GM18951 (cell line): ENCODE data around the gene TLX2.

Experiments
- POLR2A ChIP-seq: IDR thresholded peaks from 4 replicates; pipeline ENCODE4 v1.6.1; 2011; ENCODE audit warnings: mild to moderate bottlenecking; ENCODE audit not compliant: insufficient read length, insufficient read depth; ENCODE audit errors: extremely low read depth
- in situ Hi-C: fragments of 300-500 bp; cut with MboI; formaldehyde crosslinking; loops from one replicate; pipeline ENCODE4 v1.12.0; 2022; ENCODE audit warnings: low sequenced_read_pairs, mixed read lengths, inconsistent platforms; ENCODE audit not compliant: unreplicated experiment

TLX2 gene

GRCh38 chr2:74512744-74513604, 1.3 kb upstream of the TLX2 start:
- TF ChIP-seq POLR2A = no peak
- in situ Hi-C loops = no loop called here

DNA sequence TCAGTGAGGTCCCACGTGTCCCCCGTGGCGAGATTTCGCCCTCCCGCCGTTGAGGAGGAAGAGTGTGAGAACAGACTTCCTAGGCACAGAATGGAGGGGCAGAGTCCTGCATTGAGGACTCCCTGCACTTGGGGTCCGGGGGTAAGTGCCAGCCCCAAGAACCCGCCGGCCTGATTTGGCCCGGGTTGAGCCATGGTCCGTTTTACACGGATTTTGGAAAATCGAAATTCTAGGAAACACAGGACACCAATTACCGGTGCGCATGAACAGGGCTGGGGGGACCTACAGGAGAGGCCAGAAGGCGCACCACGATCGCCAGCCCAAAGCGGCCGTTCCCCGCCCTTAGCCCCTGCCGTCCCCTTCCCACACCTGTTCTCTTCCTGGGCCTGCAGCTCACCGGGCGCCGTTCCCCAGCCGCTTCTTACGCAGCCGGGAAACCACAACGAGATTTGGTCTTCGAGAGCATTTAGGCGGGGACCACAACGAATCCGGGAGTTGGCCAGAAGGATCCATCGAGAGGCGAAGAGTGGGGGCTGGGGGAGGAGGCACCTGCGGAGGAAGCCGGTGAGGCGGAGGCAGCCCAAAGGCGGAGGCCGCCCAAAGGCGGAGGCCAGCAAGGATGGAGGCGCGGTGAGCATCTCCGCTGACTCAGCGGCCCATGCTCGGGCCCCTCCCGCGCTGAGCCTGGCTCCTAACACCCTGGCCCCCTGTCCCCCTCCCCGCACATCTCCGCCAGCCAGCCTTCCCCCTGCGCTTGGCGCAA, 464 bp upstream of the TLX2 start:
- in situ Hi-C loops = no loop called here
- TF ChIP-seq POLR2A = no peak

- in situ Hi-C loops = no loop called here
- no peak for TF ChIP-seq POLR2A
Observed at GRCh38 chr2:74515271-74515980, 1.2 kb downstream of the TLX2 start.

DNA sequence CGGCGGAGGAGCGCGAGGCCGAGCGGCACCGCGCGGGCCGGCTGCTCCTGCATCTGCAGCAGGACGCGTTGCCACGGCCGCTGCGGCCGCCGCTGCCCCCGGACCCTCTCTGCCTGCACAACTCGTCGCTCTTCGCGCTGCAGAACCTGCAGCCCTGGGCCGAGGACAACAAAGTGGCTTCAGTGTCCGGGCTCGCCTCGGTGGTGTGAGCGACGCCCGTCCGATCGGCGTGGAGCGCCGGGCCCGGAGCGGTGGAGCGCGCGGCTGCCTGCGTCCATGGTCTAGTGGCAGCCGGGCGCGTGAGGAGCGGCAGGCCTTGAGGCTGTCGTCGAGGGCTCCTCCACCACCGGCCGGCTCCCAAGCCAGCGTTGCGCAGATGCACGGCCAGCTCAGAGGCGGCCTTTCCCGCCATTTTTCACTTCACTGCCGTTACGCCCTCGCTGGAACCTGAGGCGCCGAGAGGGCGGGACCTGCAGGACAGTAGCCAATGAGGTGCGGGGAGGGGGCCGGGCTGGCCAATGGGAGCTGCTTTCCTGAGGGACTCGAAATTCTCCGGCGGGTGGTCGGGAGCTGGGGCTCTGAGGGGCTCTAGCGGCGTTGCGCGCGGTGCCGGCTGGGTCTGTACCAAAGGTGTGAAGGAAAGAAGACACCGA, 1.9 kb downstream of the TLX2 start:
- no peak for TF ChIP-seq POLR2A
- in situ Hi-C loops = no loop called here

DNA sequence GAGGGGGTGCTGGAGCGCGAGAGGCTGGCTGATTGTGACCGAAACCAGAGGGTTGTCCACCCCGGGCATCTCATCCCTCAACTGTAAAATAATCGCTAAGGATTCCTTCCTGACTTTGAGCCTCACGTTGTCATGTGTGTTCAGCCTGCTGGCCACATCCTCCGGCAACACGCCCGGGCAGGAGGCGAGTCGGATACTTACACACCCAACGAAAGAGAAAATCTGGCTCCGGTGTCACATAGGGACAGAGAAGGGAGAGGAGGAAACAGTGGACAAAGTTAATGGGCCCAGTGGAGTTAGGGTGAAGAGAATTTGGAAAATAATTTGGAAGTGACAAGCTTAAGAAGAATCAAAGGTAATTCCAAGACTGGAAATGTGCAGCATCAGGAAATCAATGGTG, 2.4 kb downstream of the TLX2 start:
- no peak for TF ChIP-seq POLR2A
- in situ Hi-C loops = no loop called here

DNA sequence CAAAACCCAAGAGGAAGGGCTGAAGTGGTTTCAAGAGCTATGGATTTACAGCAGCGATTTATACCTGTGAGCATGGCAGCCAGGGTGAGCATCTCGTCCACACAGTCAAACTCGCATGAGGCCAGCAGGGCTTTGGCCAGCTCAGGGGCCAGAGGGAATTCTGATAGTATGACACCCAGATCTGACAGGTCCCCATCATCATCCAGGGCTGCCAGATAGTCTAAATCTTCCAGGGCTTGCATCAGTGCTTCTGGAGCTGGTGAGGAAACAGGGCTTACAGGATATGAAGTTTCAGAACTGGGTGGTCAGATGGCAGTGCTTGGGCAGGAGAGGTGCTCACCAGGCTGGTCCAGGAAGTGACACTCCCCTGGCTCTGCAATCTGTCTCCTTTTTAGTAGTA, 8.3 kb downstream of the TLX2 start:
- in situ Hi-C loops = no loop called here
- TF ChIP-seq POLR2A = no peak

- TF ChIP-seq POLR2A = no peak
Observed at GRCh38 chr2:74524005-74524404, 9.8 kb downstream of the TLX2 start.

DNA sequence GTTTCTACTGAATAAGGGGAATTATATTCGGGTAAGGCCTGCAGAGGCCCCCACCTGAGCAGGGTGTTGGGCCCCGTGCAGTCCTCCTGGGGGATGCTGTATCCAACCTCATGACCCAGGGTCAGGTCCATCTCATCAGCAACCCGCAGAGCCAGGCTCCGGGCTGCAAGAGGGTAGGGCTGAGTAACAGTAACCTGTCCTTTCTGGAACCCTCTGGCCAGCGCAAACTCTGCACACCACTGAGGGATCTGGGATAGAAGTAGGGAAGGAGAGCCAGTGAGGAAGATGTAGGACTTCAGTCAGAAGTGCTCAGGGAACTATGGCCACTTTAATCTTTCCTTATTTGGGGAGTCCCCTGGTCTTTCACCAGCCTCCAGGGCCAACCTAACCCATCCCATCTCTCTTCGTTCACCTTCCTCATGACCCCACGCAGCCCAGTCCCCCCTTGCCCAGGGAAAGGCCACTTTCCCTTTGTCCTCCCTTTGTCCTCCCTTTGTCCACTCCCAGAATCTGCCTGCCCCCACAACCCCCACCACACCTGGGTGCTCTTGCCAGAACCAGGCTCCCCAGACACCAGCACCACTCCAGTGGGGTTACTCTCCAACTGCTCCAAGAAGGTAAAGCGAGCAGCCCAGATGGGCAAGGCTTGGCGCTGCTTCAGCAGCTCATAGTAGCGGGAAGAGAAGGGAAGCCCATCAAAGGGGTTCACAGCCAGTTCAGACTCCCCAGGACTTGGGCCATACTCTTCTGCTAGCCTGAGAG, 10.9 kb downstream of the TLX2 start:
- in situ Hi-C loops = no loop called here
- TF ChIP-seq POLR2A = no peak

More at GRCh38 chr2:74524005-74524404, 9.8 kb downstream of the TLX2 start:
- in situ Hi-C loops = no loop called here

DNA sequence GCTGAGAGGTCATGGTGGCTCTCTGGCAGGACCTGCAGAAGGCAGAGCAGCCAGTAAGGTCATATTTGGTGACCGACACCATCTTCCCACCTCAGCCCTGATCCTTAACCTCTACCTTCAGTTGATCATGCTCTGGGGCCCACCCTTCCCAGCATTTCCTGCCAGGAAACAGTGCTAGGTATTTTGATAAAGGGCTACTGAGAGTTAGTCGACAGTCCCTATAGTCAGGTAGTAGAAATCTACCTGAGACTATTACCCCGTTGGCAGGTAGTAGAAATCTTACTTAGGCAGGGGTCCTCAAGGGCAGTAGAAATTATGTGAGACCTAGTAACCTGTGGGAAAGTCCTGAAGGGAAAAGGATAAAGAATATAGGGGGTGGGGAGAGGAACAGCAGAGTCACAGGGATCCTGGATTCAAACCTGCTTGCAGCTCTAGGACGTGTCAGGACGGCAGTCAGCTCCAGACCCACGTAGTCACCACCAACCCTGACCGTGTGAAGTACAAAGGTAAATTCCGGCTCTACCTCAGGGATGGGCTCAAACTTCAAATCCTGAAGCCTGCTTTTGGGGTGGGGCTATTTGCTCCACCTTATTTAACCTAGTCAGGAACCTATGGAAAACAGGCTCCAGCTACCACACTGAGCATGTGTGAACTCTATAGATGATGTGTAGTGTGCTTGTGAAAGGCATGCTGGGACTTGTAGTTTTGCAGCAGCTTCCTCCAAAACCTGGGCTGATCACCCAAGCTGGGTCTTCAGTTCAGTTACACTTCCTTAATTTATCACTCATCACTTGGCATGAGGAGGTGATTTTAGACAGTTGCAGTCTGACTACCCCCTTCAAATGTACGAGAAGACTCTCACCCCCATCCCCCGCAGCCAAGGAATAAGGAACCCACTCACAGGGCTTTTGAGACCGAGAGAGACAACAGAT, 11.7 kb downstream of the TLX2 start, which contains the start of gene DQX1:
Gene DQX1, minus strand, starts transcription at position 515 of the 932 bp plus-strand sequence. Its CDS starts 502 bp downstream, at position 13.
- in situ Hi-C loops = no loop called here
- no peak for TF ChIP-seq POLR2A

- no peak for TF ChIP-seq POLR2A
- in situ Hi-C loops = no loop called here
Observed at GRCh38 chr2:74526649-74527230, 12.5 kb downstream of the TLX2 start.

GRCh38 chr2:74527741-74528140, 13.5 kb downstream of the TLX2 start:
- TF ChIP-seq POLR2A = no peak
- in situ Hi-C loops = no loop called here
